Spinal cord (tissue), 10 donors: ENCODE measurements around the gene TOPAZ1. TPM values are rescaled to one million over a fixed set of nuclear protein-coding genes. Genes with fewer than 3 reads are reported as not detected.

Experiments used
- DNase-seq, 6 donors: peaks; one replicate each; pipeline versions ENCODE4 v3.0.0 to v3.0.0-alpha.2; 2013 to 2015; ENCODE audit warnings: low spot score in 6 of 6, low read depth in 4 of 6
- H3K27ac ChIP-seq: one replicate; pipeline ENCODE4 v1.5.1; 2013; ENCODE audit warnings: low read depth, low read length, control low read depth
- H3K27me3 ChIP-seq: one replicate; pipeline ENCODE4 v1.6.1; 2013; ENCODE audit warnings: low read length; ENCODE audit not compliant: control insufficient read depth, insufficient read depth
- H3K36me3 ChIP-seq: one replicate; pipeline ENCODE4 v1.6.1; 2013; ENCODE audit warnings: low read length; ENCODE audit not compliant: control insufficient read depth, insufficient read depth
- H3K4me1 ChIP-seq: one replicate; pipeline ENCODE4 v1.6.1; 2013; ENCODE audit warnings: low read length; ENCODE audit not compliant: control insufficient read depth, insufficient read depth
- H3K4me3 ChIP-seq: one replicate; pipeline ENCODE4 v1.5.1; 2013; ENCODE audit warnings: low read depth, low read length, control low read depth
- H3K9me3 ChIP-seq: one replicate; pipeline ENCODE4 v1.6.1; 2013; ENCODE audit warnings: low read length; ENCODE audit not compliant: control insufficient read depth, insufficient read depth
- WGBS: methylation state at CpG from one replicate; pipeline ENCODE4 v1.1.5; 2013; ENCODE audit warnings: missing lambda C conversion rate; ENCODE audit not compliant: insufficient coverage; 5-methylcytosine and 5-hydroxymethylcytosine counted together
- long read RNA-seq, 4 donors: transcript quantifications; one replicate each; lab custom pipeline, GENCODE V29; 2026
- polyA plus RNA-seq, 2 donors: library from polyadenylated mRNA; unstranded; fragments of 120-200 nt; gene quantifications; one replicate each; pipeline ENCODE4 v1.2.1, GENCODE V29; 2013; ENCODE audit not compliant: insufficient read length in 2 of 2
- total RNA-seq, 2 donors: library from RNA; depleted of rRNA in 1 of 2; stranded (reverse); fragments of 120-200 nt in 1 of 2; fragments of >200 nt in 1 of 2; gene quantifications; one replicate each; pipeline versions ENCODE4 v1.2.3 to v1.2.4, GENCODE V29; 2013 to 2014
- donor health status: healthy.

Gene TOPAZ1
- total RNA-seq (under 1 TPM in 1 of 2 donors, not detected in 1; under 0.01 TPM), polyA plus RNA-seq (under 1 TPM in 1 of 2 donors, not detected in 1; 0.03 TPM)
- long read RNA-seq, donor 1: 0 reads
- long read RNA-seq, donor 2: 0 reads
- long read RNA-seq, donor 3: 0 reads
- long read RNA-seq, donor 4: 0 reads

DNA sequence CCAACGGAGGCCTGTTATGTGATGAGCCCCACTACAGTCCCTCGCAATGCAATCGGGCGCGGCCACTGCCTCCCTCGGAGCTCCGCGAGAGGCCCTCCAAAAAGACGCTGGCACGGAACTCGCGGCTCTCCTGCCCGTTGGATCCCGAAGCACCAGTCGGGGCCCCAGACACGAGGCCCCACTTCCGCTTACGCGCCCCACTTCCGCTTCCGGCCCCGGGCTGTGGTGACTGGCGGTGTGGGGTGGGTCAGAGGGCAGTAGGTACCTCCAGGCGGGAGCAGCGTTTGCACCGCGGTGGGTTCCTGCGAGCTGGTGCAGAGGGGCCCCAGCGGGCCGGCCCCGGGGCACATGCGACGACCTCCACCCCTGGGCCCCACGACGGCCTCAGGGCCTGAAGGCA lies at the start of gene TOPAZ1:
Gene TOPAZ1, plus strand, starts transcription at position 181 of the 400 bp plus-strand sequence. Its CDS starts 168 bp downstream, at position 349.
- H3K27me3 ChIP-seq: no peaks in the 10 kb centered on the region
- no peak for DNase-seq
- no peak within 1 kb of the TSS for H3K27ac ChIP-seq
- no peaks in the 10 kb centered on the region for H3K9me3 ChIP-seq
- H3K4me3 ChIP-seq: no peak within 1 kb of the TSS
- no peaks in the 10 kb centered on the region for H3K4me1 ChIP-seq
- no peaks in the 10 kb centered on the region for H3K36me3 ChIP-seq
- 95% methylated on average over 34 of the region's 35 CpGs for WGBS

DNA sequence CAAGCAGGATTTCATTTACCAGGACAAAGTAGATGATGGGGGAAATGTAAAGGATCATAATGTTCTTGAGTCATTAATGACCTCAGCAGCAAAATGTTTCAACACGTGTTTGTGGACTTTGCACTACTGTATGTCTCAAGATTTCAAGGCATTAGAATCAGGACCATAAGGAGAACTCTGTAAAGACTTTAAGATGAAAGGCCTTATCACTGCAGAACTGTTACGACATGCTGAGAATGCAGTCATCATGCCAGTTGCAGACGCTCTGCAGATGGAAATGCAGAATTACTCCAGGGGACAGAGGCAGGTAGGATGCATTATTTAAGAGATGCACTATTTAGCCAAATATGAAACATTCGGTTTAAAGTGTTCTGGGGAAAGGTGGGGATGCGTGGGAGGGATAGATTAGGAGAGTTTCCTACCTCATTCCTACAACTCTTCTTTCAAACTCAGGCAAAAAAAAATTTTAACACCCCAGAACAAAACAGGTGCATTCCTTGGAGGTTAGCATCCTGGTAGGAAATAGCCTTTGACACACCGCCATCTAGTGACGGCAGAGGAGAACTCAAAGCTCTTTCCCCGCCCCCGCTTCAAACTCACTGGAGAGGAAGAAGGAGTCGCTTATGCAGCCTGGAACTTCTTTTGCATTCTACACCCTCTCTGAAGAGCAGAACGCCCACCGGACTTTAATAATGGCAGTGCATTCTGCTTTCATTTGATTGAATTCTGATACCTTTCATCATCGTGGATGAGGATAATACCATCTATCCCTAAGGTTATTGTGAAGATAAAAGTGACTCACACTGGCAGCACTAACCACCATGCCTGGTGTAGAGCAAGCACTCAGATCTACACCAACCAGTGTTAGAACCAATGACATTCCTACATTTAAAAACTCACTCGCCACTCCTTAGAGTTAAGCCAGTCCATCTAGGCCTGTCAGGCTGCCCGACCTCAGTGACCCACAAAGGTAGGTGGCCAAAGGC lies 43.1 kb upstream of the TOPAZ1 start:
- Histone ChIP-seq H3K4me3 (no peak overlapping the region), H3K27ac (no peak overlapping the region), H3K27me3 (peaks cover 4% of the 10 kb centered on the region), H3K4me1 (no peaks in the 10 kb centered on the region), H3K9me3 (no peaks in the 10 kb centered on the region), H3K36me3 (no peaks in the 10 kb centered on the region)
- peak; percentile 53 to 96 (median 78) for DNase-seq
- 24% methylated on average over 6 of the region's 15 CpGs for WGBS

DNA sequence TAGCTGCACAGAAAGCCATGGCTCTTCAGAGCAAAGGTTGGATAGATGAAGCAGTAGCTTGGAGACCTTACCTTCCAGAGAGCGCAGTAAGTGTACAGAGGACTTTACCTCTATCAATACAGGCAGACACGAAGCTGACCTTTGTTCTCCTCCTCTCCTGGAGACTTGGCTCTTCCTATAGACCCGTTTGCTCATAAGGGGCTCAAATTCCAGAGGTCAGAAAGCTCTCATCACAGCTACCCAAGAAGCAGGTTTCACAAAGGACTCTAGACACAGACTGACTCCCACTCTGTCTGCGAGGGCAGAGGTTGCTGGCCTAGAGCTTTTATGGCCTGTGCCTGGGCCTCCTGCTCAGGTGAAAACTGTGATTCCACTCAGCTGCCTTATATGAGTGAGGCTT lies 35.4 kb upstream of the TOPAZ1 start:
- Histone ChIP-seq H3K9me3 (no peaks in the 10 kb centered on the region), H3K36me3 (no peaks in the 10 kb centered on the region), H3K27me3 (peaks cover 2% of the 10 kb centered on the region), H3K4me3 (no peak overlapping the region), H3K27ac (no peak overlapping the region), H3K4me1 (no peaks in the 10 kb centered on the region)
- 83% methylated on average over 4 of the region's 4 CpGs for WGBS
- DNase-seq: no peak

DNA sequence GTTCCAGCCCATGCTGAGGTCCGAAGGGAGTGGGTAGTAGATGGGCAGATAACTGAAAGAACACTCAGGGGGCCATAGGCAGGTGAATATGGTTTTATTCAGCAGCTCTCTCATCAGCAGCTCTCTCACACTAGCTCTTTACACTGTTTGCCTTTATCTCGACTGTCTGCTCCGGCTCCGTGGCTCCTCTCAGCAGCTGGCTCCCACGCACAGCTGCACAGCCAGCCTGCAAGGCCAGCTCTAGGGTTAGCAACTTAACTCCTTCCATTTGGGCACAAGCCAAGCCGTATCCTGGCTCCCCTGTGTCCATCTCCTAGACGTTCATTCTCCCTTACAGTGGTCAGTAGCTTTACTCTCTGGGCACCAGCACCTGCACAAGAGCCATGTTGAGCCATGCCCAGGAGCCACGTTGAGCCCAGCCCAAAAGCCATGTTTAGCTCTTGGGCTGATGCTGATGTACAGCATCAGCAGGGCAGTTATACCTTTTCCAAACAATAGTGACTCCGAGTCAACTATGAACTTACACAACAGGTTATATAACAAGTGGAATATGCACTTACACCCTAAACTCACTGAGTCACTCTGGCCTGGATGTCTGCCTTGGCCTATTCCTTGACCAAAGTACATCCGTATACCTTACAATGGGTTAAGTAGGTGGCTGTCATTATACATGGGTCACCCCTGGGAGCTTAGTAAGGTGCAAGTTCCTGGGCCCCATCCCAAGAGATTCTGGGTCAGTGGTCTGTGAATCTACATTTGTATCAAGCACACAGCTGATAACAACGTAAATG lies 34.6 kb upstream of the TOPAZ1 start:
- H3K36me3 ChIP-seq: no peaks in the 10 kb centered on the region
- H3K27ac ChIP-seq: no peak overlapping the region
- WGBS: 76% methylated on average over 8 of the region's 11 CpGs
- no peak overlapping the region for H3K4me3 ChIP-seq
- DNase-seq: no peak
- H3K4me1 ChIP-seq: no peaks in the 10 kb centered on the region
- no peaks in the 10 kb centered on the region for H3K9me3 ChIP-seq
- peaks cover 2% of the 10 kb centered on the region for H3K27me3 ChIP-seq

DNA sequence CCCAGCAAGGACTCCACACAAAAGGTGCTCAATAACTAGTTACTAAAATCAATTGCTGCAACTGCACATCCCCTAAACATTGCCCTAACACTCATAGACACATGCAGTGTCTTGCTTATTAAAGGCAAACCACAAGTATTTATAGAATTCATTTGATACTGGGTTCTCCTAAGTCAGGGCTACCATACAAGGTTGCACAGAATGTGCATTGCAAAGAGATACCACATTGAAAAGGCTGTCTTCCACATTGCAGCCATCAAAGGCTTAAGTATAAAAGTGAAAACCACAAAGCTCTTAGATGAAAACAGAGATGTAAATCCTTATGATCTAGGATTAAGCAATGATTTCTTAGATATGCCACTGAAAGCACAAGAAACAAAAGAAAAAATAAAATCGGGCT lies 33.6 kb upstream of the TOPAZ1 start:
- H3K27me3 ChIP-seq: peaks cover 2% of the 10 kb centered on the region
- H3K4me3 ChIP-seq: no peak overlapping the region
- no peak overlapping the region for H3K27ac ChIP-seq
- no peaks in the 10 kb centered on the region for H3K9me3 ChIP-seq
- H3K4me1 ChIP-seq: no peaks in the 10 kb centered on the region
- no CpG with 5 or more reads among the region's 1 CpG for WGBS
- H3K36me3 ChIP-seq: no peaks in the 10 kb centered on the region
- DNase-seq: no peak

DNA sequence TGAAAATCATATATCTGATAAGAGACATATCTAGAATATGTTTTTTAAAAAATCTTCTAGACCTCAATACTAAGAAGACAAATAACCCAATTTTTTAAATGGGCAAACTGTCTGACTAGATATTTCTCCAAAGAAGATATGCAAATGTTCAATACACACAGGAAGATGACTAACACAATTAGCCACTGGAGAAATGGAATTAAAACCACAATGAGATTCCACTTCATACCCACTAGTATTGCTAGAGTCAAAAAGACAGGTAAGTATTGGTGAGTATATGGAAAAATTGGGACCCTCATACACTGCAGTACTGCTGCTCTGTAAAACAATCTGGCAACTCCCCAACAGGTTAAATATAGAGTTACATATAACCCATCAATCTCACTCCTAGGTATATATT lies 33.1 kb upstream of the TOPAZ1 start:
- H3K36me3 ChIP-seq: no peaks in the 10 kb centered on the region
- H3K9me3 ChIP-seq: no peaks in the 10 kb centered on the region
- H3K4me3 ChIP-seq: no peak overlapping the region
- H3K27me3 ChIP-seq: peaks cover 2% of the 10 kb centered on the region
- H3K4me1 ChIP-seq: no peaks in the 10 kb centered on the region
- no peak overlapping the region for H3K27ac ChIP-seq
- DNase-seq: no peak

DNA sequence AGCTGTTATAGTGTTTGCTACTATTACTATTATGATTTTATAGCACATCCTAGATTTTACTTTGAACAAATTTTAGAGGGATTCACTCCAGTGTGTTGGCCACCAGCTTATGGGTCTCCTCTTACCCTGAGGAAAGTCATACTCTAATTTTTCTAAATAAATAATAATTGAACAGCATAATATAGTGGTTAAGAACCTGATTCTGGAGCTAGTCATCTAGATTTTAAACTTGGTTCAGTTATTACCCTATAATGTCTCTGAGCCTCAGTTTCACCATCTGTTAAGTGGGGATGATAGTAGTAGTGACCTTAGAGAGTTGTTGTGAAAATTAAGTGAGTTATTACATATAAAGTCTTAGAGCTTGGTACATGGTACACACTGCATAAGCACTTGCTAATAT lies 30.7 kb upstream of the TOPAZ1 start:
- no peak for DNase-seq
- H3K4me3 ChIP-seq: no peak overlapping the region
- H3K36me3 ChIP-seq: no peaks in the 10 kb centered on the region
- H3K27me3 ChIP-seq: peaks cover 2% of the 10 kb centered on the region
- no peaks in the 10 kb centered on the region for H3K4me1 ChIP-seq
- H3K9me3 ChIP-seq: no peaks in the 10 kb centered on the region
- H3K27ac ChIP-seq: no peak overlapping the region

DNA sequence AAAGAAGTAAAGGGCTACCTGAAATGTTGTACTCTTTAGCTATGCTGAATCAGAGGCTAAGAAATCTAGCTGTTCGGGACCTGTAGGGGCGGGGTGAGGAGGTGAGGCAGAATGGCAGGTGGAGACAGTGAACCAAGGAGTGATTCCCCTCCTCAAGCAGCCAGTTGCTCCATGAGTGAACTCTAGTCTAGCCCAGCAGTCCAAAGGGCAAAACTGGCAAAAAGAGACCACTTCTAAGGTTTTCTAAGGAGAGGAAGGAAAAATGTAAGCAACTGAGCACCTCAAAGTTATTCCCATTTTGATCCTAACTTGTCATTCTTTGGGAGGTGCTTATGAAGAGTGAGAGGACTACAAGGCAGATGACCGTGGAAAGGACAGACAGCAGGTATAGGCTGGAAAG lies 19.3 kb upstream of the TOPAZ1 start:
- Histone ChIP-seq H3K4me3 (no peak overlapping the region), H3K27me3 (no peaks in the 10 kb centered on the region), H3K36me3 (no peaks in the 10 kb centered on the region), H3K4me1 (no peaks in the 10 kb centered on the region), H3K9me3 (no peaks in the 10 kb centered on the region), H3K27ac (no peak overlapping the region)
- WGBS: 100% methylated on average over 1 of the region's 3 CpGs
- no peak for DNase-seq

DNA sequence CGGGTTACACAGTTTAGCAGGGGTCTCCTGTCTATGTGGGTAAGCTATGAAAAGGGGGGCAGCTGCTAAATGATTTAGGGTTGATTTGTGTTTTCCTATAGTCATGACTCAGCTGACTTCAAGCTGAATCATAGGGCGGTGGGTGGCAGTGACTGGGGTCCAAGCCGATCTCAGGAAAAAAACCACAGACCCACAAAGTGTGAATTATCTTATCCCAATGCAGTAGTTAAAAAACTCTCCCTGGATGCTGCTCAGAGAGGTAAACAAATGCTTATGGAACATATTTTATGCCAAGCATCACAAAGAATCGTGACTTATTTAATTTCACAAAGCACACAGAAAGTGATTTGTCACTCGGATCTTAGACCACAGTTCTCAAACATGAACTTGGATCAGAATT lies 18.4 kb upstream of the TOPAZ1 start:
- WGBS: 90% methylated on average over 3 of the region's 5 CpGs
- no peaks in the 10 kb centered on the region for H3K4me1 ChIP-seq
- H3K9me3 ChIP-seq: no peaks in the 10 kb centered on the region
- no peak overlapping the region for H3K4me3 ChIP-seq
- no peak for DNase-seq
- no peaks in the 10 kb centered on the region for H3K36me3 ChIP-seq
- H3K27ac ChIP-seq: no peak overlapping the region
- H3K27me3 ChIP-seq: no peaks in the 10 kb centered on the region
